K562 (cell line): Measurements from ENCODE around the gene TOR1A. TPM values are rescaled to one million over a fixed set of nuclear protein-coding genes. Genes with fewer than 3 reads are reported as not detected.

Source experiments
- ESRRB ChIP-seq: fragments of 250-450 bp; sonication (Bioruptor Pico); IDR thresholded peaks from 2 replicates; pipeline ENCODE4 v1.5.0; 2020; ENCODE audit warnings: mild to moderate bottlenecking, moderate library complexity, borderline replicate concordance
- GTF2B ChIP-seq: IDR thresholded peaks from 2 replicates; pipeline ENCODE4 v1.6.1; 2011; ENCODE audit not compliant: insufficient read length; ENCODE audit errors: extremely low read depth
- ILK ChIP-seq: fragments of 450-650 bp; IDR thresholded peaks from 2 replicates; pipeline ENCODE4 v1.6.1; 2016; ENCODE audit warnings: missing genetic modification characterization, low read depth, mild to moderate bottlenecking, missing compliant biosample characterization, moderate library complexity, borderline replicate concordance
- PRMT5 ChIP-seq: sonication (generic); formaldehyde crosslinking; IDR thresholded peaks from 2 replicates; pipeline ENCODE4 v1.5.0; 2020; ENCODE audit warnings: missing genetic modification reagents
- RBFOX2 ChIP-seq: fragments of 200-400 bp; formaldehyde crosslinking; IDR thresholded peaks from 2 replicates; pipeline ENCODE4 v1.6.1; 2017; ENCODE audit warnings: low read depth, mild to moderate bottlenecking, low read length, moderate library complexity
- polyA plus RNA-seq, 8 experiments: library from polyadenylated mRNA; depleted of rRNA in 4 of 8; stranded (reverse) in 5 of 8; unstranded in 3 of 8; fragments of >200 nt; fragmentation: Nextera tagmentation in 2 of 8; fragmentation: Illumina TruSeq in 1 of 8; extraction: Ambion mirVana in 2 of 8; extraction: Trizol in 1 of 8; gene quantifications; 2 replicates each; pipeline versions ENCODE4 v1.2.1 to v1.2.3, GENCODE V29; 2011 to 2014; ENCODE audit warnings: inconsistent platforms in 1 of 8, missing spikeins in 1 of 8
- total RNA-seq, 7 experiments: library from RNA; depleted of rRNA in 6 of 7; stranded (reverse); fragments of >200 nt in 6 of 7; fragmentation: Illumina TruSeq in 2 of 7; extraction: Trizol in 2 of 7; gene quantifications; 2 replicates each; pipeline versions ENCODE4 v1.2.1 to v1.2.3, GENCODE V29; 2011 to 2021; ENCODE audit warnings: low replicate concordance in 1 of 7
- TF ChIP-seq, protein P1 (sequence below), 2 experiments: fragments of 450-650 bp; IDR thresholded peaks; 2 replicates each; pipeline ENCODE4 v1.6.1; 2016; ENCODE audit warnings: mild to moderate bottlenecking in 2 of 2, borderline replicate concordance in 1 of 2, low read depth in 1 of 2, moderate library complexity in 1 of 2
- TF ChIP-seq, protein P2 (sequence below): fragments of 450-650 bp; IDR thresholded peaks from 2 replicates; pipeline ENCODE4 v1.6.1; 2016; ENCODE audit warnings: low read depth

The TOR1A gene
- total and polyA plus RNA-seq, 9 of the 15 experiments (the other 6 are each of a cell fraction or from before 2014, with no cell fraction given): 4.5 to 85.8 (median 51.3) TPM

DNA sequence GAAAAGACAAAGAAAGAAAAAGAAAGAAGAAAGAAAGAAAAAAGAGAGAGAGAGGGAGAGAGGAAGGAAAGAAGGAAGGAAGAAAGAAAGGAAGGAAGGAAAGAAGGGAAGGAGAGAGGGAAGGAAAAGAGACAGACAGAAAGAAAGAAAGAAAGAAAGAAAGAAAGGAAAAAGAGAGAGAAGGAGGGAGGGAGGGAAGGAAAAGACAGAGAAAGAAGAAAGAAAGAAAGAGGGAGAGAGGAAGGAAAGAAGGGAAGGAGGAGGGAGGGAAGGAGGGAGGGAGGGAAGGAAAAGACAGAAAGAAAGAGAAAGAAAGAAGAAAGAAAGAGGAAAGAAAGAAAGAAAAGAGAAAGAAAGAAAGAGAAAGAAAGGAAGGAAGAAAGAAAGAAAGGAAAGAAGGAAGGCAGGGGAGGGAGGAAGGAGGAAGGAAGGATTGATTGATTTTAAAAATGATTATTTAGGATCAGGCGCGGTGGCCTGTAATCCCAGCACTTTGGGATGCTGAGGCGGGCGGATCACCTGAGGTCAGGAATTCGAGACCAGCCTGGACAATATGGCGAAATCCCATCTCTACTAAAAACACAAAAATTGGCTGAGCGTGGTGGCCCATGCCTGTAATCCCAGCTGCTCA is 44.3 kb downstream of the TOR1A start (continued):
- TF ChIP-seq RBFOX2 (no peak), PRMT5 (no peak), GTF2B (no peak), ILK (tag) (no peak), ESRRB (CRISPR knock-in tag) (0 out of 2 replicates have a peak, but pooled peaks have one; percentile 16)
- TF ChIP-seq, protein P1, sequence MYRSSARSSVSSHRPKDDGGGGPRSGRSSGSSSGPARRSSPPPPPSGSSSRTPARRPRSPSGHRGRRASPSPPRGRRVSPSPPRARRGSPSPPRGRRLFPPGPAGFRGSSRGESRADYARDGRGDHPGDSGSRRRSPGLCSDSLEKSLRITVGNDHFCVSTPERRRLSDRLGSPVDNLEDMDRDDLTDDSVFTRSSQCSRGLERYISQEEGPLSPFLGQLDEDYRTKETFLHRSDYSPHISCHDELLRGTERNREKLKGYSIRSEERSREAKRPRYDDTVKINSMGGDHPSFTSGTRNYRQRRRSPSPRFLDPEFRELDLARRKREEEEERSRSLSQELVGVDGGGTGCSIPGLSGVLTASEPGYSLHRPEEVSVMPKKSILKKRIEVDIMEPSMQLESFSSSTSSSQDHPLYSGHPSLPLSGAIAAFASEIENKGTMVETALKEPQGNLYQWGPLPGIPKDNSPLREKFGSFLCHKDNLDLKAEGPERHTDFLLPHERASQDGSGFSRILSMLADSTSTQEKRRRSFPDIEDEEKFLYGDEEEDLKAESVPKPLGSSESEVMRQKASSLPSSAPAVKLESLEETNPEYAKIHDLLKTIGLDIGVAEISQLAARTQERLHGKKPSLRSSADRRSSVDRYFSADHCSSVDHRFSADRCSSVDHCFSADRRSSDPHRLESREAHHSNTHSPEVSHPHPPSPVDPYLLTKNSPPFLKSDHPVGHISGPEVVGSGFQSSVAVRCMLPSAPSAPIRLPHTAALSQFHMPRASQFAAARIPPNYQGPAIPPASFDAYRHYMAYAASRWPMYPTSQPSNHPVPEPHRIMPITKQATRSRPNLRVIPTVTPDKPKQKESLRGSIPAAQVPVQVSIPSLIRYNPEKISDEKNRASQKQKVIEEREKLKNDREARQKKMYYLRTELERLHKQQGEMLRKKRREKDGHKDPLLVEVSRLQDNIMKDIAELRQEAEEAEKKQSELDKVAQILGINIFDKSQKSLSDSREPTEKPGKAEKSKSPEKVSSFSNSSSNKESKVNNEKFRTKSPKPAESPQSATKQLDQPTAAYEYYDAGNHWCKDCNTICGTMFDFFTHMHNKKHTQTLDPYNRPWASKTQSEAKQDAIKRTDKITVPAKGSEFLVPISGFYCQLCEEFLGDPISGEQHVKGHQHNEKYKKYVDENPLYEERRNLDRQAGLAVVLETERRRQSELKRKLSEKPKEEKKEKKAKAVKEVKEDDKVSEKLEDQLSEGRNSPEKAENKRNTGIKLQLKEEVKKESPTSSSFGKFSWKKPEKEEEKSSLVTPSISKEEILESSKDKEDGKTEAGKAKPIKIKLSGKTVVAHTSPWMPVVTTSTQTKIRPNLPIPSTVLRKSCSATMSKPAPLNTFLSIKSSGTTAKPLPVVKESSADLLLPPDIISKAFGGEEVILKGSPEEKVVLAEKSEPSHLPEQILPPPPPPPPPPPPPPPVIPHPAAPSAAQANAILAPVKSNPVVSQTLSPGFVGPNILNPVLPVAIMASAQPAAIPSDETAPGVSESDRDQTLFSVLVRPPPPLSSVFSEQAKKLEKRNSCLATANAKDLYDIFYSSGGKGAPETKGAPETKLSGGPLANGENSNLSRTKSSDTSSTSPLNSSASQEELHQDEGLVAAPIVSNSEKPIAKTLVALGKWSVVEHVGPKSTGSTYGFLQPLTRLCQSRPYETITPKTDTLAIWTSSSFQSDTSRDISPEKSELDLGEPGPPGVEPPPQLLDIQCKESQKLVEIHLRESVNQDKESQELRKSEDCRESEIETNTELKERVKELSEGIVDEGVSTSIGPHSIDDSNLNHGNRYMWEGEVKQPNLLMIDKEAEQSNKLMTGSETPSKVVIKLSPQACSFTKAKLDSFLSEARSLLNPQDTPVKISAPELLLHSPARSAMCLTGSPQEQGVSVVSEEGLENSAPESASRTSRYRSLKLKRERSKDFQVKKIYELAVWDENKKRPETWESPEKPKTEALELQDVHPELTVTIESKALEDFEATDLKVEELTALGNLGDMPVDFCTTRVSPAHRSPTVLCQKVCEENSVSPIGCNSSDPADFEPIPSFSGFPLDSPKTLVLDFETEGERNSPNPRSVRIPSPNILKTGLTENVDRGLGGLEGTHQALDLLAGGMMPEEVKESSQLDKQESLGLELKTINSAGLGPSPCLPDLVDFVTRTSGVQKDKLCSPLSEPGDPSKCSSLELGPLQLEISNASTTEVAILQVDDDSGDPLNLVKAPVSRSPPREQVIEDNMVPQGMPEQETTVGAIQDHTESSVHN (IDR thresholded peaks at IDR 0.05; ENCODE audit: borderline replicate concordance in 1 of 2, low read depth in 1 of 2): no peak
- TF ChIP-seq, protein P2, sequence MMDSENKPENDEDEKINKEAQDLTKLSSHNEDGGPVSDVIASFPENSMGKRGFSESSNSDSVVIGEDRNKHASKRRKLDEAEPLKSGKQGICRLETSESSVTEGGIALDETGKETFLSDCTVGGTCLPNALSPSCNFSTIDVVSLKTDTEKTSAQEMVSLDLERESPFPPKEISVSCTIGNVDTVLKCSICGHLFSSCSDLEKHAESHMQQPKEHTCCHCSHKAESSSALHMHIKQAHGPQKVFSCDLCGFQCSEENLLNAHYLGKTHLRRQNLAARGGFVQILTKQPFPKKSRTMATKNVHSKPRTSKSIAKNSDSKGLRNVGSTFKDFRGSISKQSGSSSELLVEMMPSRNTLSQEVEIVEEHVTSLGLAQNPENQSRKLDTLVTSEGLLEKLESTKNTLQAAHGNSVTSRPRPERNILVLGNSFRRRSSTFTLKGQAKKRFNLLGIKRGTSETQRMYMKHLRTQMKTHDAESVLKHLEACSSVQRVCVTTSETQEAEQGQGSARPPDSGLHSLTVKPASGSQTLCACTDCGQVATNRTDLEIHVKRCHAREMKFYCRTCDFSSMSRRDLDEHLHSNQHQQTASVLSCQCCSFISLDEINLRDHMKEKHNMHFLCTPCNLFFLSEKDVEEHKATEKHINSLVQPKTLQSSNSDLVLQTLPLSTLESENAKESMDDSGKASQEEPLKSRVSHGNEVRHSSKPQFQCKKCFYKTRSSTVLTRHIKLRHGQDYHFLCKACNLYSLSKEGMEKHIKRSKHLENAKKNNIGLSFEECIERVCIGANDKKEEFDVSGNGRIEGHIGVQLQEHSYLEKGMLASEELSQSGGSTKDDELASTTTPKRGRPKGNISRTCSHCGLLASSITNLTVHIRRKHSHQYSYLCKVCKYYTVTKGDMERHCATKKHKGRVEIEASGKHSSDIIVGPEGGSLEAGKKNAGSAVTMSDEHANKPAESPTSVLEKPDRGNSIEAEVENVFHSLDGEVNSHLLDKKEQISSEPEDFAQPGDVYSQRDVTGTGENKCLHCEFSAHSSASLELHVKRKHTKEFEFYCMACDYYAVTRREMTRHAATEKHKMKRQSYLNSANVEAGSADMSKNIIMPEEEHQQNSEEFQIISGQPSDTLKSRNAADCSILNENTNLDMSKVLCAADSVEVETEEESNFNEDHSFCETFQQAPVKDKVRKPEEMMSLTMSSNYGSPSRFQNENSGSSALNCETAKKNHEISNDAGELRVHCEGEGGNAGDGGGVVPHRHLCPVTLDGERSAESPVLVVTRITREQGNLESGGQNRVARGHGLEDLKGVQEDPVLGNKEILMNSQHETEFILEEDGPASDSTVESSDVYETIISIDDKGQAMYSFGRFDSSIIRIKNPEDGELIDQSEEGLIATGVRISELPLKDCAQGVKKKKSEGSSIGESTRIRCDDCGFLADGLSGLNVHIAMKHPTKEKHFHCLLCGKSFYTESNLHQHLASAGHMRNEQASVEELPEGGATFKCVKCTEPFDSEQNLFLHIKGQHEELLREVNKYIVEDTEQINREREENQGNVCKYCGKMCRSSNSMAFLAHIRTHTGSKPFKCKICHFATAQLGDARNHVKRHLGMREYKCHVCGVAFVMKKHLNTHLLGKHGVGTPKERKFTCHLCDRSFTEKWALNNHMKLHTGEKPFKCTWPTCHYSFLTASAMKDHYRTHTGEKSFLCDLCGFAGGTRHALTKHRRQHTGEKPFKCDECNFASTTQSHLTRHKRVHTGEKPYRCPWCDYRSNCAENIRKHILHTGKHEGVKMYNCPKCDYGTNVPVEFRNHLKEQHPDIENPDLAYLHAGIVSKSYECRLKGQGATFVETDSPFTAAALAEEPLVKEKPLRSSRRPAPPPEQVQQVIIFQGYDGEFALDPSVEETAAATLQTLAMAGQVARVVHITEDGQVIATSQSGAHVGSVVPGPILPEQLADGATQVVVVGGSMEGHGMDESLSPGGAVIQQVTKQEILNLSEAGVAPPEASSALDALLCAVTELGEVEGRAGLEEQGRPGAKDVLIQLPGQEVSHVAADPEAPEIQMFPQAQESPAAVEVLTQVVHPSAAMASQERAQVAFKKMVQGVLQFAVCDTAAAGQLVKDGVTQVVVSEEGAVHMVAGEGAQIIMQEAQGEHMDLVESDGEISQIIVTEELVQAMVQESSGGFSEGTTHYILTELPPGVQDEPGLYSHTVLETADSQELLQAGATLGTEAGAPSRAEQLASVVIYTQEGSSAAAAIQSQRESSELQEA: 0 out of 2 replicates have a peak, but pooled peaks have one; percentile 30
